ENCODE measurements around the gene EAF2. TPM values are rescaled to one million over a fixed set of nuclear protein-coding genes. Genes with fewer than 3 reads are reported as not detected.
A peak's percentile ranks its signal among the peaks of the same experiment; 100 is the strongest.

EAF2 gene
- total and polyA plus RNA-seq, 8 donors: 1.2 to 11.9 (median 5.8) TPM; not detected in 2

DNA sequence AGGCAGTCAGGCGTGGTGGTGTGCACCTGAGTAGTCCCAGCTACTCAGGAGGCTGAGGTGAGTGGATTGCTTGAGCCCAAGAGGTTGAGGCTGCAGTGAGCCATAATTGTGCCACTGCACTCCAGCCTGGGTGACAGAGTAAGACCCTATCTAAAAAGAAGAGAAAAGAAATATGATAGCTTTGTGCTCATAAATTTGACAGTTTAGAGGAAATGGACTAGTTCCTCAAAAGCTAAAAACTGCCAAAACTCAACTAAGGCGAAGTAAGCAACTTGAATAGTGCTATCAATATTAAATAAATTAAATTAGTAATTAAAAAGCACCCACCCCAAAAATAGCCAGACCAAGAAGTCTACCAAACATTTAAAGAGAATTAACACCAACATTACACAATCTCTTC lies 34.7 kb downstream of the EAF2 start:
- intact Hi-C loops (cut with DNase I; ENCODE audit: low total_unique reads): no loop called here

GRCh38 chr3:121870717-121871116 lies 35.7 kb downstream of the EAF2 start:
- Histone ChIP-seq H3K27ac (no peak overlapping the region), H3K4me1 (no peaks in the 10 kb centered on the region), H3K4me3 (no peak overlapping the region), H3K27me3 (no peaks in the 10 kb centered on the region), H3K36me3 (peaks cover 0 to 15% (median 5%) of the 10 kb centered on the region in 4 donors), H3K9me3 (no peaks in the 10 kb centered on the region)
- intact Hi-C loops (cut with DNase I; ENCODE audit: low total_unique reads): no loop called here
- DNase-seq: no peak
- TF ChIP-seq, protein P1, sequence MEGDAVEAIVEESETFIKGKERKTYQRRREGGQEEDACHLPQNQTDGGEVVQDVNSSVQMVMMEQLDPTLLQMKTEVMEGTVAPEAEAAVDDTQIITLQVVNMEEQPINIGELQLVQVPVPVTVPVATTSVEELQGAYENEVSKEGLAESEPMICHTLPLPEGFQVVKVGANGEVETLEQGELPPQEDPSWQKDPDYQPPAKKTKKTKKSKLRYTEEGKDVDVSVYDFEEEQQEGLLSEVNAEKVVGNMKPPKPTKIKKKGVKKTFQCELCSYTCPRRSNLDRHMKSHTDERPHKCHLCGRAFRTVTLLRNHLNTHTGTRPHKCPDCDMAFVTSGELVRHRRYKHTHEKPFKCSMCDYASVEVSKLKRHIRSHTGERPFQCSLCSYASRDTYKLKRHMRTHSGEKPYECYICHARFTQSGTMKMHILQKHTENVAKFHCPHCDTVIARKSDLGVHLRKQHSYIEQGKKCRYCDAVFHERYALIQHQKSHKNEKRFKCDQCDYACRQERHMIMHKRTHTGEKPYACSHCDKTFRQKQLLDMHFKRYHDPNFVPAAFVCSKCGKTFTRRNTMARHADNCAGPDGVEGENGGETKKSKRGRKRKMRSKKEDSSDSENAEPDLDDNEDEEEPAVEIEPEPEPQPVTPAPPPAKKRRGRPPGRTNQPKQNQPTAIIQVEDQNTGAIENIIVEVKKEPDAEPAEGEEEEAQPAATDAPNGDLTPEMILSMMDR (IDR thresholded peaks at IDR 0.05): no peak
- TF ChIP-seq POLR2AphosphoS5 (IDR thresholded peaks at IDR 0.05): no peak
- no peak for TF ChIP-seq EP300 (IDR thresholded peaks at IDR 0.05)

More for the DNA sequence above, 34.7 kb downstream of the EAF2 start:
- TF ChIP-seq POLR2AphosphoS5 (IDR thresholded peaks at IDR 0.05) (no peak), POLR2A (IDR thresholded peaks at IDR 0.05) (no peak)
- Histone ChIP-seq H3K9me3 (no peaks in the 10 kb centered on the region), H3K27ac (no peak overlapping the region), H3K36me3 (peaks cover 0 to 15% (median 6%) of the 10 kb centered on the region in 4 donors), H3K4me1 (no peaks in the 10 kb centered on the region), H3K4me3 (no peak overlapping the region), H3K27me3 (no peaks in the 10 kb centered on the region)
- WGBS, 5 donors: 86 to 96% (median 89%) methylated on average over 2 of the region's 2 CpGs
- DNase-seq: no peak

DNA sequence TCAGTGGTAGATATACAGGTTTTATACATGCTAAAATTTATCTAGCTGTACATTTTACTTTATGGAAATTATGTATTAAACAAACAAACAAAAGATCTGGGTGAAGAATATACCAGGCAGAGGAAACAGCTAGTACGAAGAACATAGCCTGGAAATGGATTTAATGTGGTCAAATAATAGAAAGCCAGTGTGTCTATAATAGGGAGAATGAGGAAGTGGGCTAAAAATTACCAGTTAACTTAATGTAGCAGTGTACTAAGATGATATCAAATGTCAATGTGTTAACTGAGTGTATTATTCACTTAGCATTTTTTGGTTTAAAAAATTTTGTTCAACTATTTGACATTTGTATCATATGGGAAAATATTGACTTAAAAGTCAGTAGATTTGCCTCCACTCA lies 36.4 kb downstream of the EAF2 start:
- H3K36me3 ChIP-seq: peaks cover 0 to 15% (median 3%) of the 10 kb centered on the region in 4 donors
- H3K27ac ChIP-seq: no peak overlapping the region
- no peaks in the 10 kb centered on the region for H3K4me1 ChIP-seq
- no peak for DNase-seq
- no peak overlapping the region for H3K4me3 ChIP-seq
- intact Hi-C loops (cut with DNase I; ENCODE audit: low total_unique reads): no loop called here
- no peaks in the 10 kb centered on the region for H3K9me3 ChIP-seq
- WGBS, 5 donors: 64 to 83% (median 79%) methylated on average over 1 of the region's 1 CpG
- no peaks in the 10 kb centered on the region for H3K27me3 ChIP-seq
- TF ChIP-seq POLR2AphosphoS5 (IDR thresholded peaks at IDR 0.05) (no peak), POLR2A (IDR thresholded peaks at IDR 0.05) (no peak), EP300 (IDR thresholded peaks at IDR 0.05) (no peak)
- TF ChIP-seq, protein P1 (IDR thresholded peaks at IDR 0.05): no peak

DNA sequence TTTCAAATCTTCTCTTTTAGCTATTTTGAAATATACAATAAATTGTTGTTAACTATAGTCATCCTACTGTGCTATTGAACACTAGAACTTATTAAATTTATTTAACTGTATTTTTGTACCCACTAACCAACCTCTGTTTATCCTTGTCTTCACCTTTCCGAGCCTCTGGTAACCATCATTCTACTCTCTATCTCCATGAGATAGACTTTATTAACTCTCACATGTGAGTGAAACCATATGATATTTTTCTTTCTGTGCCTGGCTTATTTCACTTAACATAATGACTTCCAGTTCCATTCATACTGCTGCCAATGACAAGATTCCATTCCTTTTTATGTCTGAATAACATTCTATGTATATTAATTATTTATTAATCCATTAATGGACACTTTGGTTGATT lies 43.4 kb downstream of the EAF2 start:
- DNase-seq: no peak
- Histone ChIP-seq H3K27ac (no peak overlapping the region), H3K27me3 (no peaks in the 10 kb centered on the region), H3K4me3 (no peak overlapping the region), H3K9me3 (no peaks in the 10 kb centered on the region), H3K36me3 (peaks cover 0 to 5% (median under 1%) of the 10 kb centered on the region in 4 donors), H3K4me1 (no peaks in the 10 kb centered on the region)
- 80 to 98% (median 88%) methylated on average over 1 of the region's 1 CpG for WGBS, 5 donors
- intact Hi-C loops (cut with DNase I; ENCODE audit: low total_unique reads): no loop called here
- TF ChIP-seq, protein P1 (IDR thresholded peaks at IDR 0.05): no peak
- no peak for TF ChIP-seq POLR2AphosphoS5 (IDR thresholded peaks at IDR 0.05)
- no peak for TF ChIP-seq EP300 (IDR thresholded peaks at IDR 0.05)
- no peak for TF ChIP-seq POLR2A (IDR thresholded peaks at IDR 0.05)

DNA sequence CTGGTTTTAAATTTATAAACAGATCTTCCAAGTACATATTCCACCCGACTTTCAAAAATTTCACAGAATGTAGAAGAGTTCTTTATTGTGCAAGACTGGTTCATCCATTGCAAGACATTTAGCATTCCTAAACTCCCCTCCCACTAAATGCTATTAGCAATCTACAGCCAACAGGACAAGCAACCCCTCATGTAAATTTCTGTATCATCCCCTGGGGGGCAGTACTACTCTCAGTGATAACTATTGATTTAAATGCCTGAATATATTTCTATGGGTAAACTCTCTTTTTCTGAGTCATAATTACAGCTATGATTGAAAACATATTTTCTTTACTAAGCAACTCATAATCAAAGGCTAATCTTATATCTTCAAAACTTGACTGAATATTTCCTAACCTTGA lies 48.5 kb downstream of the EAF2 start:
- 20 to 41% (median 33%) methylated on average over 1 of the region's 1 CpG for WGBS, 5 donors
- Histone ChIP-seq H3K27me3 (no peaks in the 10 kb centered on the region), H3K4me3 (no peak overlapping the region), H3K4me1 (no peaks in the 10 kb centered on the region), H3K36me3 (no peaks in the 10 kb centered on the region), H3K27ac (no peak overlapping the region), H3K9me3 (no peaks in the 10 kb centered on the region)
- peak in 1 of 2 donors; percentile 12 for DNase-seq
- intact Hi-C loops (cut with DNase I; ENCODE audit: low total_unique reads): no loop called here
- no peak for TF ChIP-seq POLR2AphosphoS5 (IDR thresholded peaks at IDR 0.05)
- TF ChIP-seq, protein P1 (IDR thresholded peaks at IDR 0.05): no peak
- TF ChIP-seq POLR2A (IDR thresholded peaks at IDR 0.05): no peak
- TF ChIP-seq EP300 (IDR thresholded peaks at IDR 0.05): no peak

Data from stomach (tissue), 9 donors.